Right lobe of liver (tissue), 6 donors: Measurements from ENCODE around the gene TMEM231. TPM values are rescaled to one million over a fixed set of nuclear protein-coding genes. Genes with fewer than 3 reads are reported as not detected.
"Not testable (repeated sequence)": the region's sequence is repeated elsewhere in the genome, so short reads cannot be mapped to it uniquely, and the experiment has no call there.

Experiments used
- ATAC-seq, 4 donors: fragments of 200-7000 bp; cut with Tn5 transposase; one replicate each; pipeline ENCODE4 v1.9.1; 2020; ENCODE audit warnings: mild to moderate bottlenecking in 4 of 4, moderate library complexity in 4 of 4
- DNase-seq, 3 donors: peaks; one replicate each; pipeline ENCODE4 v3.0.0-alpha.2; 2020
- H3K27ac ChIP-seq, 3 donors: fragments of 200-600 bp; one replicate each; pipeline ENCODE4 v1.8.0; 2022
- H3K27me3 ChIP-seq, 2 donors: fragments of 200-600 bp; one replicate each; pipeline ENCODE4 v1.8.0; 2022
- H3K36me3 ChIP-seq, 4 donors: fragments of 200-600 bp; sonication (generic) in 1 of 4; one replicate each; pipeline versions ENCODE4 v1.5.1 to v1.8.0; 2017 to 2022; ENCODE audit warnings: control low read depth in 1 of 4
- H3K4me1 ChIP-seq, 4 donors: fragments of 200-600 bp; sonication (generic) in 1 of 4; one replicate each; pipeline versions ENCODE4 v1.5.1 to v1.8.0; 2017 to 2022; ENCODE audit warnings: control low read depth in 1 of 4
- H3K4me3 ChIP-seq, 3 donors: fragments of 200-600 bp; one replicate each; pipeline ENCODE4 v1.8.0; 2022
- H3K9me3 ChIP-seq, 4 donors: fragments of 200-600 bp; sonication (generic) in 1 of 4; one replicate each; pipeline versions ENCODE4 v1.5.1 to v1.8.0; 2017 to 2022; ENCODE audit warnings: control low read depth in 1 of 4
- CTCF ChIP-seq, 4 donors: fragments of 200-600 bp in 3 of 4; fragments of 450-650 bp in 1 of 4; IDR thresholded peaks; one replicate each; pipeline versions ENCODE4 v1.5.1 to v1.8.0; 2016 to 2022; ENCODE audit warnings: antibody characterized with exemption in 4 of 4, mild to moderate bottlenecking in 2 of 4
- POLR2A ChIP-seq: fragments of 450-650 bp; IDR thresholded peaks from one replicate; pipeline ENCODE4 v1.6.1; 2017; ENCODE audit warnings: antibody characterized with exemption, mild to moderate bottlenecking
- WGBS: methylation state at CpG from one replicate; pipeline ENCODE4 v1.1.6; 2018; ENCODE audit warnings: low coverage, low lambda C conversion rate; ENCODE audit not compliant: insufficient coverage; ENCODE audit errors: missing lambda C conversion rate; 5-methylcytosine and 5-hydroxymethylcytosine counted together
- intact Hi-C, 2 donors: fragments of 100-400 bp; cut with DNase I; formaldehyde crosslinking; loops; one replicate each; pipeline versions ENCODE4 v1.11.2 to v1.14.1; 2022
- total RNA-seq, 6 experiments: library from RNA; depleted of rRNA in 2 of 6; stranded (reverse); fragments of >200 nt in 2 of 6; fragmentation: NEBNext Ultra II Directional in 3 of 6; extraction: Animal tissue kit (Norgen Biotek cat#: 25700) in 3 of 6; gene quantifications; one replicate each; pipeline versions ENCODE4 v1.1.0 to v1.2.4, GENCODE V29; 2016 to 2023
- donor health status: DM: no; HTN: yes; CAD: no.
- donor health status: DM: no; HTN: no; CAD: no.
- donor health status: DM: no; HTN: no; CAD: no.
- donor health status: DM: no; HTN: yes; CAD: no.
- donor health status: DM: no; HTN: yes; CAD: no.

TMEM231 gene
- total RNA-seq, 6 experiments from 2014 or later, result 0.98 to 2.1 (median 1.7) TPM

DNA sequence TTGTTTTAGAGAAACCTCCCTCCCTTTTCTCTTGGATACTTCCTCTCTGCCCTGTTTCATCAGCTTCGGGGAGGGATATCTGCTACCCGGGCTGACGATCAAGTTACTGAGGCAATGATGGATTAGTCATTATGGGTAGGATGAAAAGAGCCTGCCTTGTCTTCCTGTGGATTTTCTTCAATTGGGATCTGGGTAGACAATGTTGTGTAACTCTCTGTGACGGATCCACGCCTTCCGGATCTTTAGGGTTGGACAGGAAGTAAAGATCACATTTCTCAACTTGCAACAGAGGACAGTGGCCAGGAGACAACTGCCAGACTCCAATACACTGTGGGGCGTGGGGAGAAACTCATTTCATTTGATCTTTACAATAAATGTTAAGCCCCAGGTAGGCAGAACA lies 49.5 kb downstream of the TMEM231 start:
- no peaks in the 10 kb centered on the region for H3K9me3 ChIP-seq
- no peaks in the 10 kb centered on the region for H3K27me3 ChIP-seq
- no peaks in the 10 kb centered on the region for H3K36me3 ChIP-seq
- DNase-seq (no peak), ATAC-seq (peak; percentile 79 to 91 (median 90))
- no peaks in the 10 kb centered on the region for H3K4me1 ChIP-seq
- 19% methylated on average over 7 of the region's 7 CpGs for WGBS
- no peak for TF ChIP-seq CTCF (IDR thresholded peaks at IDR 0.05)
- TF ChIP-seq POLR2A, result no peak
- no peak overlapping the region for H3K27ac ChIP-seq
- intact Hi-C loops, result no loop called here
- H3K4me3 ChIP-seq, result no peak overlapping the region

GRCh38 chr16:75506107-75506506 lies 49.9 kb downstream of the TMEM231 start:
- Histone ChIP-seq H3K4me3 (no peak overlapping the region), H3K9me3 (no peaks in the 10 kb centered on the region), H3K4me1 (no peaks in the 10 kb centered on the region), H3K27ac (no peak overlapping the region), H3K36me3 (no peaks in the 10 kb centered on the region), H3K27me3 (no peaks in the 10 kb centered on the region)
- DNase-seq (no peak), ATAC-seq (no peak)
- TF ChIP-seq CTCF (IDR thresholded peaks at IDR 0.05), result no peak
- TF ChIP-seq POLR2A, result no peak
- 49% methylated on average over 2 of the region's 3 CpGs for WGBS
- intact Hi-C loops, result no loop called here

GRCh38 chr16:75503801-75504200 lies 52.3 kb downstream of the TMEM231 start:
- 88% methylated on average over 1 of the region's 1 CpG for WGBS
- H3K27ac ChIP-seq, result no peak overlapping the region
- no peaks in the 10 kb centered on the region for H3K27me3 ChIP-seq
- DNase-seq (no peak), ATAC-seq (no peak)
- H3K36me3 ChIP-seq, result no peaks in the 10 kb centered on the region
- no peaks in the 10 kb centered on the region for H3K9me3 ChIP-seq
- H3K4me1 ChIP-seq, result no peaks in the 10 kb centered on the region
- TF ChIP-seq POLR2A (no peak), CTCF (IDR thresholded peaks at IDR 0.05) (no peak)
- intact Hi-C loops, result no loop called here
- no peak overlapping the region for H3K4me3 ChIP-seq

DNA sequence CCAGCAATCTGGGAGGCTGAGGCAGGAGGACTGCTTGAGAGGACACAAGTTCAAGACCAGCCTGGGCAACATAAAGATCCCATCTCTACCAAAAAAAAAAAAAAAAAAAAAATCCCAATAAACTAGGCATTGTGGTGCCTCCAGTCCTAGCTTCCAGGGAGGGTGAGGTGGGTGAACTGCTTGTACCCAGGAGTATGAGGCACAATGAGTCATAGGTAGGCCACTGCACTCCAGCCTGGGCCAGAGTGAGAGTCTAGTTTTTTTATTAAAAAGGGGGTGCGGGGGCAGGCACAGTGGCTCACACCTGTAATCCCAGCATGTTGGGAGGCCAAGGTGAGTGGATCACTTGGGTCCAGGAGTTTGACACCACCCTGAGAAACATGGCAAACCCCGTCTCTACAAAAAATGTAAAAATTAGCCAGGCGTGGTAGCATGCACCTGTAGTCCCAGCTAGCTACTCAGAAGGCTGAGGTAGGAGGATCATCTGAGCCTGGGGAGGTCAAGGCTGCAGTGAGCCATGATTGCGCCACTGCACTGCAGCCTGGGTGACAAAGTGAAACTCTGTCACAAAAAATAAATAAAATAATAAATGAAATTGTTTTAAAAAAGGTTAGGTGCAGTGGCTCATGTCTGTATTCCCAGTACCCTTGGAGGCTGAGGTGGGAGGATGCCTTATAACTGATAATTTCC lies 53.0 kb downstream of the TMEM231 start:
- intact Hi-C loops, result no loop called here
- no peaks in the 10 kb centered on the region for H3K36me3 ChIP-seq
- H3K4me3 ChIP-seq, result no peak overlapping the region
- H3K4me1 ChIP-seq, result no peaks in the 10 kb centered on the region
- H3K27ac ChIP-seq, result no peak overlapping the region
- H3K27me3 ChIP-seq, result no peaks in the 10 kb centered on the region
- DNase-seq, result no peak
- TF ChIP-seq POLR2A (no peak), CTCF (IDR thresholded peaks at IDR 0.05) (no peak)
- no peaks in the 10 kb centered on the region for H3K9me3 ChIP-seq
- 93% methylated on average over 2 of the region's 4 CpGs for WGBS
- no peak for ATAC-seq

- H3K27ac ChIP-seq, ATAC-seq: not testable (repeated sequence)
- WGBS, result 53% methylated on average over 6 of the region's 6 CpGs
These were observed 54.2 kb downstream of the TMEM231 start for GRCh38 chr16:75501820-75502219.

More at GRCh38 chr16:75501820-75502219, 54.2 kb downstream of the TMEM231 start:
- DNase-seq, H3K4me3 ChIP-seq, intact Hi-C loops, H3K9me3 ChIP-seq, H3K27me3 ChIP-seq, H3K4me1 ChIP-seq, H3K36me3 ChIP-seq: not testable (repeated sequence)
